Testis (tissue), 3 donors: Measurements from ENCODE around the gene TIMELESS. TPM values are rescaled to one million over a fixed set of nuclear protein-coding genes. Genes with fewer than 3 reads are reported as not detected.

Experiments used
- DNase-seq: peaks from one replicate; pipeline ENCODE4 v3.0.0-alpha.2; 2019
- H3K27ac ChIP-seq, 2 donors: fragments of 200-600 bp; sonication (generic); one replicate each; pipeline ENCODE4 v1.5.1; 2019
- H3K27me3 ChIP-seq: fragments of 200-600 bp; sonication (generic); one replicate; pipeline ENCODE4 v1.5.1; 2019
- H3K36me3 ChIP-seq: fragments of 200-600 bp; sonication (generic); one replicate; pipeline ENCODE4 v1.5.1; 2017; ENCODE audit warnings: low read depth; ENCODE audit errors: missing control alignments
- H3K4me1 ChIP-seq: fragments of 200-600 bp; sonication (generic); one replicate; pipeline ENCODE4 v1.5.1; 2019
- H3K4me3 ChIP-seq, 2 donors: fragments of 200-600 bp; sonication (generic); one replicate each; pipeline ENCODE4 v1.5.1; 2017 to 2019
- H3K9me3 ChIP-seq: fragments of 200-600 bp; sonication (generic); one replicate; pipeline ENCODE4 v1.5.1; 2017
- POLR2A ChIP-seq: fragments of 450-650 bp; IDR thresholded peaks from one replicate; pipeline ENCODE4 v1.6.1; 2017; ENCODE audit warnings: antibody characterized with exemption, mild to moderate bottlenecking, moderate library complexity
- WGBS, 2 donors: methylation state at CpG; one replicate each; pipeline ENCODE4 v1.1.5; 2018; 5-methylcytosine and 5-hydroxymethylcytosine counted together
- intact Hi-C: fragments of 100-400 bp; cut with DNase I; formaldehyde crosslinking; loops from one replicate; pipeline ENCODE4 v1.15.1; 2023; ENCODE audit warnings: low total_unique reads
- polyA plus RNA-seq: library from polyadenylated mRNA; stranded (reverse); fragments of 350-450 nt; fragmentation: Illumina TruSeq; extraction: RNeasy Lipid Tissue Mini Kit (QIAGEN cat#74804); gene quantifications from one replicate; pipeline ENCODE4 v1.2.3, GENCODE V29; 2014; ENCODE audit warnings: low read depth, low replicate concordance; ENCODE audit not compliant: insufficient read depth
- total RNA-seq, 2 donors: library from RNA; depleted of rRNA; stranded (reverse); fragments of >200 nt; gene quantifications; one replicate each; pipeline ENCODE4 v1.2.3, GENCODE V29; 2016
- TF ChIP-seq, protein P1 (sequence below), 3 experiments: fragments of 450-650 bp in 2 of 3; fragments of 200-600 bp in 1 of 3; sonication (generic) in 1 of 3; IDR thresholded peaks; one replicate each; pipeline ENCODE4 v1.5.1; 2016 to 2019; ENCODE audit warnings: antibody characterized with exemption in 3 of 3, mild to moderate bottlenecking in 2 of 3, moderate library complexity in 1 of 3

Gene TIMELESS
- total and polyA plus RNA-seq, 3 donors from 2014 or later = 13.5 to 16.3 (median 16.2) TPM

GRCh38 chr12:56474389-56474788 is 25.2 kb upstream of the TIMELESS start:
- TF ChIP-seq, protein P1, sequence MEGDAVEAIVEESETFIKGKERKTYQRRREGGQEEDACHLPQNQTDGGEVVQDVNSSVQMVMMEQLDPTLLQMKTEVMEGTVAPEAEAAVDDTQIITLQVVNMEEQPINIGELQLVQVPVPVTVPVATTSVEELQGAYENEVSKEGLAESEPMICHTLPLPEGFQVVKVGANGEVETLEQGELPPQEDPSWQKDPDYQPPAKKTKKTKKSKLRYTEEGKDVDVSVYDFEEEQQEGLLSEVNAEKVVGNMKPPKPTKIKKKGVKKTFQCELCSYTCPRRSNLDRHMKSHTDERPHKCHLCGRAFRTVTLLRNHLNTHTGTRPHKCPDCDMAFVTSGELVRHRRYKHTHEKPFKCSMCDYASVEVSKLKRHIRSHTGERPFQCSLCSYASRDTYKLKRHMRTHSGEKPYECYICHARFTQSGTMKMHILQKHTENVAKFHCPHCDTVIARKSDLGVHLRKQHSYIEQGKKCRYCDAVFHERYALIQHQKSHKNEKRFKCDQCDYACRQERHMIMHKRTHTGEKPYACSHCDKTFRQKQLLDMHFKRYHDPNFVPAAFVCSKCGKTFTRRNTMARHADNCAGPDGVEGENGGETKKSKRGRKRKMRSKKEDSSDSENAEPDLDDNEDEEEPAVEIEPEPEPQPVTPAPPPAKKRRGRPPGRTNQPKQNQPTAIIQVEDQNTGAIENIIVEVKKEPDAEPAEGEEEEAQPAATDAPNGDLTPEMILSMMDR (IDR thresholded peaks at IDR 0.05) = no peak
- no peak for TF ChIP-seq POLR2A
- intact Hi-C loops = no loop called here

GRCh38 chr12:56469007-56469930 is 20.0 kb upstream of the TIMELESS start:
- peaks cover 11% of the 10 kb centered on the region for H3K4me1 ChIP-seq
- WGBS, 2 donors = 30% methylated on average over 16 to 19 of the region's 19 CpGs
- TF ChIP-seq, protein P1 (IDR thresholded peaks at IDR 0.05) = no peak
- TF ChIP-seq POLR2A = no peak
- intact Hi-C loops = no loop called here
- DNase-seq = peak; percentile 60
- peak overlapping the region; percentile 80 for H3K4me3 ChIP-seq
- peak overlapping the region; percentile 80 to 83 for H3K27ac ChIP-seq
- no peaks in the 10 kb centered on the region for H3K27me3 ChIP-seq
- H3K9me3 ChIP-seq = no peaks in the 10 kb centered on the region
- no peaks in the 10 kb centered on the region for H3K36me3 ChIP-seq

More at GRCh38 chr12:56474389-56474788, 25.2 kb upstream of the TIMELESS start:
- Histone ChIP-seq H3K27ac (no peak overlapping the region), H3K27me3 (no peaks in the 10 kb centered on the region), H3K4me1 (peaks cover 7% of the 10 kb centered on the region), H3K36me3 (no peaks in the 10 kb centered on the region), H3K4me3 (no peak overlapping the region), H3K9me3 (no peaks in the 10 kb centered on the region)
- no peak for DNase-seq
- 80 to 87% methylated on average over 5 to 9 of the region's 9 CpGs for WGBS, 2 donors

GRCh38 chr12:56468216-56469006 is 19.2 kb upstream of the TIMELESS start, which contains the start of gene SPRYD4:
SPRYD4 (plus strand) TSS chr12:56468578; CDS start chr12:56468592, 14 bp downstream.
- intact Hi-C loops = no loop called here
- no peaks in the 10 kb centered on the region for H3K9me3 ChIP-seq

DNA sequence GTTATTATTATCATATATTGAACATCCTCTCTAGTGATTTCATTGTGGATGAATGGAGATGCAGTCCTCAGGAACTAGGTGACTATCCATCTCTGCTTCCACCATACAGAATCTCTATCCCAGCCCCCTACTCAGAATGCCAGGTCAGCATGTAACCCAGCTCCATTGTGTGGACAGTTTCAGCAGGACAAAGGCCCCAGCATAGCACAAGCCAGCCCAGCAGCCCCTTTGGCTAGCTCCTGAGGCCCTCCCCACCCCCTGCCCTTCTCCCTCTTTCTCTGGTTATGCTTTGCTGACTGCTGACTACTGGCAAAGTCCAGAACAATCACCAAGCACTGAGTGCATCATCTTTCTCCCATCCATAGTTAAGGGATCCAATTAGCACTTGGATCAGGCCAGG is 13.3 kb upstream of the TIMELESS start:
- Histone ChIP-seq H3K27ac (no peak overlapping the region), H3K9me3 (no peaks in the 10 kb centered on the region), H3K27me3 (no peaks in the 10 kb centered on the region), H3K36me3 (no peaks in the 10 kb centered on the region), H3K4me1 (no peaks in the 10 kb centered on the region), H3K4me3 (no peak overlapping the region)
- no peak for TF ChIP-seq POLR2A
- TF ChIP-seq, protein P1 (IDR thresholded peaks at IDR 0.05) = no peak
- intact Hi-C loops = no loop called here
- no peak for DNase-seq

More at GRCh38 chr12:56468216-56469006, 19.2 kb upstream of the TIMELESS start, which contains the start of gene SPRYD4:
- WGBS, 2 donors = 1% methylated on average over 39 to 43 of the region's 43 CpGs
- Histone ChIP-seq H3K4me1 (peaks cover 11% of the 10 kb centered on the region), H3K27ac (peak within 1 kb of the TSS; percentile 80 to 83), H3K36me3 (no peaks in the 10 kb centered on the region), H3K4me3 (peak within 1 kb of the TSS; percentile 80), H3K27me3 (no peaks in the 10 kb centered on the region)
- DNase-seq = peak; percentile 96
- peak; percentile 65 for TF ChIP-seq POLR2A
- TF ChIP-seq, protein P1 (IDR thresholded peaks at IDR 0.05) = peak in 2 of 3 experiments; percentile 22 to 28
